Calu3 (cell line): Measurements from ENCODE around the gene CNTROB. TPM values are rescaled to one million over a fixed set of nuclear protein-coding genes. Genes with fewer than 3 reads are reported as not detected.

Source experiments
- BruUV-seq: library from RNA; stranded (reverse); fragments of 400-500 nt; replicated peaks from 2 replicates; lab custom pipeline; 2021; lab: Mats Ljungman, UMichigan
- CTCF ChIA-PET: fragments of 300-600 bp; sonication (Branson Sonifier 250); formaldehyde crosslinking; loops from one replicate; lab custom pipeline; 2022; ENCODE audit warnings: antibody characterized with exemption; lab: Charles Lee
- DNase-seq: peaks from one replicate; pipeline ENCODE4 v3.0.0; 2022
- H3K27ac Mint-ChIP-seq: one replicate; pipeline ENCODE4 v1.8.0; 2022; ENCODE audit warnings: mixed read lengths; ENCODE audit not compliant: unreplicated experiment
- H3K27me3 Mint-ChIP-seq: one replicate; pipeline ENCODE4 v1.8.0; 2022; ENCODE audit warnings: mixed read lengths; ENCODE audit not compliant: unreplicated experiment
- H3K36me3 Mint-ChIP-seq: one replicate; pipeline ENCODE4 v1.8.0; 2022; ENCODE audit warnings: mild to moderate bottlenecking, moderate library complexity, mixed read lengths; ENCODE audit not compliant: insufficient read depth, unreplicated experiment
- H3K4me1 Mint-ChIP-seq: one replicate; pipeline ENCODE4 v1.8.0; 2022; ENCODE audit warnings: mild to moderate bottlenecking, low read depth, mixed read lengths; ENCODE audit not compliant: unreplicated experiment
- H3K4me3 Mint-ChIP-seq: one replicate; pipeline ENCODE4 v1.8.0; 2022; ENCODE audit warnings: mild to moderate bottlenecking, low read depth, moderate library complexity, mixed read lengths; ENCODE audit not compliant: unreplicated experiment
- H3K9me3 Mint-ChIP-seq: one replicate; pipeline ENCODE4 v1.8.0; 2022; ENCODE audit warnings: low read depth, mixed read lengths; ENCODE audit not compliant: unreplicated experiment
- CTCF ChIP-seq: fragments of 200-600 bp; IDR thresholded peaks from one replicate; pipeline ENCODE4 v1.8.0; 2022; ENCODE audit warnings: antibody characterized with exemption; ENCODE audit not compliant: unreplicated experiment
- intact Hi-C: fragments of 100-400 bp; cut with micrococcal nuclease; formaldehyde crosslinking; loops from one replicate; pipeline ENCODE4 v1.10.0; 2022; ENCODE audit not compliant: unreplicated experiment
- total RNA-seq: library from RNA; stranded (reverse); gene quantifications from 2 replicates; pipeline ENCODE4 v1.2.3, GENCODE V29; 2022

CNTROB gene
- total RNA-seq, 1 experiment from 2014 or later = 28.2 TPM

- no peak for TF ChIP-seq CTCF
- Mint-ChIP-seq H3K36me3 (peaks cover 51% of the 10 kb centered on the region), H3K4me3 (peak overlapping the region; percentile 91), H3K27me3 (no peaks in the 10 kb centered on the region), H3K27ac (peak overlapping the region; percentile 85), H3K4me1 (peaks cover 20% of the 10 kb centered on the region), H3K9me3 (no peaks in the 10 kb centered on the region)
- CTCF ChIA-PET = interaction anchor here (0.6 to 2.6 kb wide), 4 partner anchors 48 to 112 kb away, joined by 3 to 16 read pairs (median 4); no protein-coding TSS in a partner anchor
- DNase-seq = peak; percentile 5
- BruUV-seq = no TSS peak
- intact Hi-C loops = loop anchor here (10.0 kb wide), 1 partner anchor 48 kb away; the partner anchor contains the start of gene CHD3
Observed at GRCh38 chr17:7932483-7932891, 481 bp downstream of the CNTROB start.

- no peak for TF ChIP-seq CTCF
- peak overlapping the region; percentile 40 for H3K27ac Mint-ChIP-seq
- intact Hi-C loops = loop anchor here (10.0 kb wide), 1 partner anchor 48 kb away; the partner anchor contains the start of gene CHD3
- H3K4me1 Mint-ChIP-seq = peaks cover 20% of the 10 kb centered on the region
- peak overlapping the region; percentile 91 for H3K4me3 Mint-ChIP-seq
- H3K27me3 Mint-ChIP-seq = no peaks in the 10 kb centered on the region
- DNase-seq = peak; percentile 22
- BruUV-seq = no TSS peak
- CTCF ChIA-PET = interaction anchor here (0.6 to 2.6 kb wide), 4 partner anchors 56 to 232 kb away, joined by 3 to 16 read pairs (median 4); no protein-coding TSS in a partner anchor
- H3K36me3 Mint-ChIP-seq = peaks cover 51% of the 10 kb centered on the region
- no peaks in the 10 kb centered on the region for H3K9me3 Mint-ChIP-seq
Observed at GRCh38 chr17:7932949-7933348, 943 bp downstream of the CNTROB start.

- no TSS peak for BruUV-seq
- Mint-ChIP-seq H3K4me1 (peaks cover 20% of the 10 kb centered on the region), H3K27me3 (no peaks in the 10 kb centered on the region), H3K4me3 (no peak overlapping the region), H3K27ac (no peak overlapping the region), H3K9me3 (no peaks in the 10 kb centered on the region), H3K36me3 (peaks cover 47% of the 10 kb centered on the region)
- DNase-seq = no peak
- intact Hi-C loops = loop anchor here (10.0 kb wide), 1 partner anchor 51 kb away; the partner anchor contains the start of gene CHD3
- no peak for TF ChIP-seq CTCF
- CTCF ChIA-PET = interaction anchor here (0.6 kb wide), 2 partner anchors 16 to 790 kb away, joined by 3 to 9 read pairs; no protein-coding TSS in a partner anchor
Observed at GRCh38 chr17:7935859-7936258, 3.9 kb downstream of the CNTROB start.

- Mint-ChIP-seq H3K9me3 (no peaks in the 10 kb centered on the region), H3K36me3 (peaks cover 28% of the 10 kb centered on the region), H3K27me3 (no peaks in the 10 kb centered on the region), H3K4me3 (no peak overlapping the region), H3K27ac (no peak overlapping the region), H3K4me1 (no peaks in the 10 kb centered on the region)
- CTCF ChIA-PET = no interaction called here
- no peak for DNase-seq
- no peak for TF ChIP-seq CTCF
- intact Hi-C loops = no loop called here
- no TSS peak for BruUV-seq
Observed at GRCh38 chr17:7940034-7940433, 8.0 kb downstream of the CNTROB start.
